ENCODE results near the gene CDKN2B. TPM values are rescaled to one million over a fixed set of nuclear protein-coding genes. Genes with fewer than 3 reads are reported as not detected.

CDKN2B gene
- total RNA-seq, 1 donor = 16.0 TPM

DNA sequence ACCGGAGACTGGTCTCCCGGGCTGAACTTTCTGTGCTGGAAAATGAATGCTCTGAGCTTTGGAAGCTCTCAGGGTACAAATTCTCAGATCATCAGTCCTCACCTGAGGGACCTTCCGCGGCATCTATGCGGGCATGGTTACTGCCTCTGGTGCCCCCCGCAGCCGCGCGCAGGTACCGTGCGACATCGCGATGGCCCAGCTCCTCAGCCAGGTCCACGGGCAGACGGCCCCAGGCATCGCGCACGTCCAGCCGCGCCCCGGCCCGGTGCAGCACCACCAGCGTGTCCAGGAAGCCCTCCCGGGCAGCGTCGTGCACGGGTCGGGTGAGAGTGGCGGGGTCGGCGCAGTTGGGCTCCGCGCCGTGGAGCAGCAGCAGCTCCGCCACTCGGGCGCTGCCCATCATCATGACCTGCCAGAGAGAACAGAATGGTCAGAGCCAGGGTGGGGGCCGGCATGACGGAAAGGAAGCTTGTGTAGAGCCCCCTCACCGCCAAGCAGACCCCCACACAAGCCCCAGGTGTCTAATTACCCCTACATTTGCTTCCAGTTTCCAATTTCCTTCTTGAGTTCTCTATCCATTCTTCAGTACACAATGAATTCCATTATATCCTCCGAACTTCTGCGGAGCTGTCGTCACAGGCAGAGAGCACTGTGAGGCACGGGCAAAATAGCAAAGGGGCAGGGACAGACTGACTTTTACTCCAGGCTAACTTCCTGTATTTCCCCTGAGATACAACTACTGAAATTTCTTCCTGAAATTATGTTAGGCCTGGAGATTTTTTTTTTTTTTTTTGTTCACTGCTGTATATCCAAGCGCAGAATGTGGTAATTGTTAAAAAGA, 38.1 kb downstream of the CDKN2B start:
- no peak for DNase-seq (ENCODE audit: low read depth)
- TF ChIP-seq, protein P1, sequence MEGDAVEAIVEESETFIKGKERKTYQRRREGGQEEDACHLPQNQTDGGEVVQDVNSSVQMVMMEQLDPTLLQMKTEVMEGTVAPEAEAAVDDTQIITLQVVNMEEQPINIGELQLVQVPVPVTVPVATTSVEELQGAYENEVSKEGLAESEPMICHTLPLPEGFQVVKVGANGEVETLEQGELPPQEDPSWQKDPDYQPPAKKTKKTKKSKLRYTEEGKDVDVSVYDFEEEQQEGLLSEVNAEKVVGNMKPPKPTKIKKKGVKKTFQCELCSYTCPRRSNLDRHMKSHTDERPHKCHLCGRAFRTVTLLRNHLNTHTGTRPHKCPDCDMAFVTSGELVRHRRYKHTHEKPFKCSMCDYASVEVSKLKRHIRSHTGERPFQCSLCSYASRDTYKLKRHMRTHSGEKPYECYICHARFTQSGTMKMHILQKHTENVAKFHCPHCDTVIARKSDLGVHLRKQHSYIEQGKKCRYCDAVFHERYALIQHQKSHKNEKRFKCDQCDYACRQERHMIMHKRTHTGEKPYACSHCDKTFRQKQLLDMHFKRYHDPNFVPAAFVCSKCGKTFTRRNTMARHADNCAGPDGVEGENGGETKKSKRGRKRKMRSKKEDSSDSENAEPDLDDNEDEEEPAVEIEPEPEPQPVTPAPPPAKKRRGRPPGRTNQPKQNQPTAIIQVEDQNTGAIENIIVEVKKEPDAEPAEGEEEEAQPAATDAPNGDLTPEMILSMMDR (IDR thresholded peaks at IDR 0.05; ENCODE audit: insufficient read depth, low read length) = no peak

DNA sequence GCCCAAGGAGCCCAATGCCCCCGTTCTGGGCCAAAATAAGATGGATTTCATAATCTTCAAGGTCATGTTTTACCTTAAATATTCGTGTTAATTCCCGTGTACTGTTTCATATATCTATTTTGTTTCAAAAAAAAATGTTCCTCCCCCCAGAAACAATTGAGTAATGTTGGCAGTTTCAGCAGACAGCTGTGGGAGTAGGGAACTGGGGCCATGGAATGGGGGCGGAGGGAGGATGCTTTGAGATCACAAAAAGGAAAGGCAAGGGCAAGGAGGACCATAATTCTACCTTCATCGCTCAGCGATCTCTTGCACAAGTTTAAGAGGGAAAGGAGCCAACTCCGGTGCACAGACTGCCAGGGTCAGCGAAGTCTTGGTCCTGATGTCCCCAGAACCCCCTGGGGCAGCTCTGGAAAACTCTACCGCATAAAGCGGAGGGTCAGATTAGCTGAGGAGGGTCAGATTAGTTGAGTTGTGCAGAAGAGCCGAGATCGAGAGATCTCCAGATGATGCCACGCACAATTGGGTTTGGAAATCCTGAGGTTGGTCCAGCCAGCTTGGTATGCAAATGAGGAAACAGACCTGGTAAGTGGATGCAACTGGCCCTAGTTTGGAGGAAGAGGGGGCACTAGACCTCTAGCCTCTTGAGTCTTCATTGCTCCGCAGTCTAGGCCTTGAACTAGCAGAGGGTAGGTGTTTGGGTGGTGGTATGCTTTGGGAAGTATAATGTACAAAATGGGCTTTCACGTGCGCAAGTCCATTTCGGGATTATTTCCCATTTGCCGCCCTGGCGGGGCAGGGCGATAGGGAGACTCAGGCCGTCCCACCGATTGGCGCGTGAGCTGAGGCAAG, 38.9 kb downstream of the CDKN2B start:
- TF ChIP-seq, protein P1 (IDR thresholded peaks at IDR 0.05; ENCODE audit: insufficient read depth, low read length) = no peak
- no peak overlapping the region for H3K4me3 ChIP-seq (ENCODE audit: low read depth, low read length)
- DNase-seq (ENCODE audit: low read depth) = no peak

More for the DNA sequence above, 38.1 kb downstream of the CDKN2B start:
- no peak overlapping the region for H3K4me3 ChIP-seq (ENCODE audit: low read depth, low read length)

DNA sequence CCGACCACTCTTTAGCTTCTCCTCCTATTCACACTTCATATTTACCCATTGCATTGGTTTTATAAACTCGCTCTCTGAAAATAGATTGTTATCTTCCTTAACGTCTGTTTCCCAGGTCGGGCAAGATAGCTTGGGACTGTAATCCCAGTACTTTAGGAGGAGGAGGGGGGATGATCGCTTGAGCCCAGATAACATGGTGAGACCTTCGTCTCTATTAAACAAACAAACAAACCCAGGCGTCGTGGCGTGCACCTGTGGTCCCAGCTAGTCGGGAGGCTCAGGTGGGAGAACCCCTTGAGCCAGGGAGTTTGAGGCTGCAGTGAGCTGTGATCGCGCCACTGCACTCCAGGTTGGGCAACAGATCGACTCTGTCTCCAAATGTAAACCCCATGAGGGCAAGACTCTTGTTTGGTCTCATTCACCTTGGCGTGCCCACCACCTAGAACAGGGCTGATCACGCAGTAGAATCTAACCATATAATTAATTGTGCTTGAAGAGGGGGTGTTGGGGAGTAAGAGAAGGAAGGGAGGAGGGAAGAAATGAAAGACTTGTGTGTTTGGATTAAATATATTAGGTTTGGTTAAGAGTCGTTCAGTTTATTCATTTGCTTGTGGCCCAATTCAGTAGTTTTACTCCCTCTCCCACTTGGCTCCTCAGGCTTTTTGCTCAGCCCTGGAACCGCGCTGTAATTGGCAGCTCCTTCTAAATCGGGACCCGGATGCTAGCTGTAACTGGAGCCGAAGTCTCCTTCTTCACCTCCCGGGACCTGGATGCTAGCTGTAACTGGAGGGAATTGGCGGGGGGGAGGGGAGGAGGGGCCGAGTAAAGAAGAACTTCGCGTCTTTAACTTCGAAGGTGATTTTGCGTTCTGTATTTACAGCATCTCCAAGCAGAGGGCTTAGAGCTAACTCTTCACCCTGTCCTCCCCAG, 39.8 kb downstream of the CDKN2B start:
- TF ChIP-seq, protein P1 (IDR thresholded peaks at IDR 0.05; ENCODE audit: insufficient read depth, low read length) = no peak
- no peak overlapping the region for H3K4me3 ChIP-seq (ENCODE audit: low read depth, low read length)
- no peak for DNase-seq (ENCODE audit: low read depth)

GRCh38 chr9:21968331-21969010, 40.6 kb downstream of the CDKN2B start:
- DNase-seq (ENCODE audit: low read depth) = no peak
- H3K4me3 ChIP-seq (ENCODE audit: low read depth, low read length) = no peak overlapping the region
- TF ChIP-seq, protein P1 (IDR thresholded peaks at IDR 0.05; ENCODE audit: insufficient read depth, low read length) = peak; percentile 14

DNA sequence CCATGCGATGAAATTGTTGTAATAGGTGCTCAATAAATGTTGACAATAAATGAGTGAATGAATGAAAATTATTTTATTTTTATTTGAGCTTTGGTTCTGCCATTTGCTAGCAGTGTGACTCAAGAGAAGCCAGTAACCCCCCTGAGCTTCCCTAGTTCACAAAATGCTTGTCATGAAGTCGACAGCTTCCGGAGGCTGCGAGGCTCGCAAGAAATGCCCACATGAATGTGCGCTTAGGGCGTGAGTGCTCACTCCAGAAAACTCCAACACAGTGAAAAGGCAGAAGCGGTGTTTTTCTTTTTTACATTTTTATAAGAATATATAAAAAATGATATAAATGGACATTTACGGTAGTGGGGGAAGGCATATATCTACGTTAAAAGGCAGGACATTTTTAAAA, 41.4 kb downstream of the CDKN2B start:
- no peak for DNase-seq (ENCODE audit: low read depth)
- H3K4me3 ChIP-seq (ENCODE audit: low read depth, low read length) = no peak overlapping the region
- TF ChIP-seq, protein P1 (IDR thresholded peaks at IDR 0.05; ENCODE audit: insufficient read depth, low read length) = no peak

Measured in fibroblast of the aortic adventitia (primary cell).